ENCODE measurements around the gene OPCML. TPM values are rescaled to one million over a fixed set of nuclear protein-coding genes. Genes with fewer than 3 reads are reported as not detected.

The OPCML gene
- total RNA-seq, 4 donors from 2014 or later = 0.33 TPM; not detected in 3

GRCh38 chr11:132718711-132719671, 813.3 kb downstream of the OPCML start:
- H3K4me1 ChIP-seq = no peaks in the 10 kb centered on the region
- H3K27ac ChIP-seq = no peak overlapping the region
- H3K36me3 ChIP-seq = no peaks in the 10 kb centered on the region
- no peaks in the 10 kb centered on the region for H3K27me3 ChIP-seq
- H3K9me3 ChIP-seq = no peaks in the 10 kb centered on the region
- intact Hi-C loops (cut with DNase I) = no loop called here
- no peak overlapping the region for H3K4me3 ChIP-seq (replicated peaks in 1 of 3)
- 69 to 75% methylated on average over 27 of the region's 27 CpGs for WGBS, 2 donors
- TF ChIP-seq CTCF (IDR thresholded peaks at IDR 0.05) (no peak), POLR2A (IDR thresholded peaks at IDR 0.05) (no peak)
- DNase-seq = no peak

- intact Hi-C loops (cut with DNase I) = no loop called here
- H3K4me1 ChIP-seq = no peaks in the 10 kb centered on the region
- H3K36me3 ChIP-seq = no peaks in the 10 kb centered on the region
- no peak overlapping the region for H3K4me3 ChIP-seq (replicated peaks in 1 of 3)
- H3K27me3 ChIP-seq = no peaks in the 10 kb centered on the region
- no peak for TF ChIP-seq POLR2A (IDR thresholded peaks at IDR 0.05)
- no peak for TF ChIP-seq CTCF (IDR thresholded peaks at IDR 0.05)
- 83 to 86% methylated on average over 8 of the region's 8 CpGs for WGBS, 2 donors
- H3K9me3 ChIP-seq = no peaks in the 10 kb centered on the region
- no peak for DNase-seq
- H3K27ac ChIP-seq = no peak overlapping the region
These were observed 814.5 kb downstream of the OPCML start for GRCh38 chr11:132717824-132718223.

- TF ChIP-seq CTCF (IDR thresholded peaks at IDR 0.05) (no peak), POLR2A (IDR thresholded peaks at IDR 0.05) (no peak)
- no peaks in the 10 kb centered on the region for H3K36me3 ChIP-seq
- no peak for DNase-seq
- no peaks in the 10 kb centered on the region for H3K9me3 ChIP-seq
- H3K27me3 ChIP-seq = no peaks in the 10 kb centered on the region
- H3K27ac ChIP-seq = no peak overlapping the region
- intact Hi-C loops (cut with DNase I) = no loop called here
- 66 to 69% methylated on average over 2 of the region's 2 CpGs for WGBS, 2 donors
- H3K4me3 ChIP-seq (replicated peaks in 1 of 3) = no peak overlapping the region
- H3K4me1 ChIP-seq = no peaks in the 10 kb centered on the region
These were observed 816.3 kb downstream of the OPCML start for GRCh38 chr11:132716037-132716436.

GRCh38 chr11:132714859-132715440, 817.4 kb downstream of the OPCML start:
- no peak for DNase-seq
- Histone ChIP-seq H3K27ac (no peak overlapping the region), H3K4me3 (replicated peaks in 1 of 3) (no peak overlapping the region), H3K4me1 (no peaks in the 10 kb centered on the region), H3K36me3 (no peaks in the 10 kb centered on the region), H3K27me3 (no peaks in the 10 kb centered on the region), H3K9me3 (no peaks in the 10 kb centered on the region)
- TF ChIP-seq POLR2A (IDR thresholded peaks at IDR 0.05) (no peak), CTCF (IDR thresholded peaks at IDR 0.05) (no peak)
- intact Hi-C loops (cut with DNase I) = no loop called here
- WGBS, 2 donors = 89 to 91% methylated on average over 4 of the region's 4 CpGs

- Histone ChIP-seq H3K9me3 (no peaks in the 10 kb centered on the region), H3K4me3 (replicated peaks in 1 of 3) (no peak overlapping the region), H3K27me3 (no peaks in the 10 kb centered on the region), H3K27ac (no peak overlapping the region), H3K4me1 (no peaks in the 10 kb centered on the region), H3K36me3 (no peaks in the 10 kb centered on the region)
- 83 to 84% methylated on average over 15 of the region's 15 CpGs for WGBS, 2 donors
- intact Hi-C loops (cut with DNase I) = no loop called here
- TF ChIP-seq CTCF (IDR thresholded peaks at IDR 0.05) = no peak
- no peak for TF ChIP-seq POLR2A (IDR thresholded peaks at IDR 0.05)
- DNase-seq = no peak
These were observed 819.8 kb downstream of the OPCML start for GRCh38 chr11:132712466-132712865.
